ENCODE results near the gene NPHP4. TPM values are rescaled to one million over a fixed set of nuclear protein-coding genes. Genes with fewer than 3 reads are reported as not detected.

Gene NPHP4
- polyA plus RNA-seq, 4 donors, result 1.4 to 10.0 (median 2.8) TPM

DNA sequence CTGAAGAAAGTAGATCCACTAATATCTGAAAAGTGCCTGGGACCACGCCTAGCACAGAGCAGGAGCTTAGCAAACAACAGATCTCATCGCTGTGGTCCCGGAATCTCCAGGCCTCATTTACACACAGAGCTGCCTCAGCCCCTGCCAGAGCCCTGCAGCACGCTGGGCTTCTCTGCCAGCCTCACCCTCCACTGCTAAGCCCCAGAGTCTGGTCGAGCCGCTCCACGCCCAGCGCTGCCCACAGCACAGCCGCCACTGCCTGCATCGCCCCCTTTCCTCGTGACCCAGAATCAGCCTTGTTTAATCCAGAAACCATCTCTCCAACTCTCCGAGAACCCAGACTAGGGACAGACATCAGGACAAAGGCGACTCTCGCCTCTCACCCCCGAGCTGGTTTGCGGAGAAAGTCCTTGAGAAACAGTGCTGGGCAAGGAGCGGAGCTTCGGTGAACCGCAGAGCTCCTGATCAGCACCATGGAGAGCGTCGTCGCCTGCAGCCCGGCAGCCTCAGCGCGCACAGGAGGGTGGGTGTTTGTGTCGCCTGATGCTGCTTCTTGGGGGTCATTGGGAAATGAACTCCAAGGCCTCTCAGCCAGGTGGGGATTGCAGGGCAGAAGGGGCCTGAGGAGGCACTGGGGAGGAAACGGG, 145.1 kb downstream of the NPHP4 start:
- no peaks in the 10 kb centered on the region for H3K9me3 ChIP-seq (ENCODE audit: control insufficient read depth in 2 of 2, insufficient read depth in 1 of 2, low read depth in 1 of 2, low read length in 1 of 2)
- 30 to 37% (median 35%) methylated on average over 27 of the region's 27 CpGs for WGBS, 3 donors
- H3K4me3 ChIP-seq (ENCODE audit: low read depth in 1 of 3, low read length in 3 of 3), result no peak overlapping the region
- no peak overlapping the region for H3K27ac ChIP-seq (ENCODE audit: low read depth in 1 of 3, low read length in 2 of 3)
- no peaks in the 10 kb centered on the region for H3K27me3 ChIP-seq (ENCODE audit: control insufficient read depth in 3 of 3, insufficient read depth in 3 of 3, low read length in 3 of 3)
- H3K4me1 ChIP-seq (ENCODE audit: control insufficient read depth in 3 of 3, insufficient read depth in 2 of 3, low read depth in 1 of 3, low read length in 2 of 3), result no peaks in the 10 kb centered on the region
- FAIRE-seq (no peak), DNase-seq (peak in 1 of 2 donors; percentile 51)
- H3K36me3 ChIP-seq (ENCODE audit: control insufficient read depth in 3 of 3, insufficient read depth in 2 of 3, low read depth in 1 of 3, low read length in 3 of 3), result no peaks in the 10 kb centered on the region

DNA sequence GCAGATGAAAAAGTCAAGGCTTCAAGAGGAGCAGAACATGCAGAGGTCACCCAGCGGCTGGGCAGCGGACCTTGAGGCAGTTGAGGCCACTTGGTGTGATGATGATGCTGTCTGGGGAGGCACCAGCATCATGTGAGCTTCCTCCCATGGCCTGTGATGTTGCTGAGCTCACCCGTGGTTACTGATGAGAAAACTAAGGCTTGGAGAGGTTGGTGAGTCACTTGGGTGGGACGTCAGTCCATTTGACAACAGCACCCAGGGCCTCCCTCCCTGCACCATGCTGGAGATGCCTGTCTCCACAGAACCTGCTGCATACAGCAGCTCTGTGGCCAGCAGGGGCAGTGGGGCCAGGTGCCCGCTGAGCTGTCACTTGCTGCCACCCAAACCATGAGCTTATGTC, 146.8 kb downstream of the NPHP4 start:
- H3K27ac ChIP-seq (ENCODE audit: low read depth in 1 of 3, low read length in 2 of 3), result no peak overlapping the region
- H3K36me3 ChIP-seq (ENCODE audit: control insufficient read depth in 3 of 3, insufficient read depth in 2 of 3, low read depth in 1 of 3, low read length in 3 of 3), result no peaks in the 10 kb centered on the region
- H3K9me3 ChIP-seq (ENCODE audit: control insufficient read depth in 2 of 2, insufficient read depth in 1 of 2, low read depth in 1 of 2, low read length in 1 of 2), result no peaks in the 10 kb centered on the region
- no peak overlapping the region for H3K4me3 ChIP-seq (ENCODE audit: low read depth in 1 of 3, low read length in 3 of 3)
- DNase-seq (no peak), FAIRE-seq (no peak)
- peaks cover 0 to 2% (median 0%) of the 10 kb centered on the region in 3 donors for H3K27me3 ChIP-seq (ENCODE audit: control insufficient read depth in 3 of 3, insufficient read depth in 3 of 3, low read length in 3 of 3)
- no peaks in the 10 kb centered on the region for H3K4me1 ChIP-seq (ENCODE audit: control insufficient read depth in 3 of 3, insufficient read depth in 2 of 3, low read depth in 1 of 3, low read length in 2 of 3)
- WGBS, 3 donors, result 52 to 68% (median 60%) methylated on average over 5 of the region's 5 CpGs

DNA sequence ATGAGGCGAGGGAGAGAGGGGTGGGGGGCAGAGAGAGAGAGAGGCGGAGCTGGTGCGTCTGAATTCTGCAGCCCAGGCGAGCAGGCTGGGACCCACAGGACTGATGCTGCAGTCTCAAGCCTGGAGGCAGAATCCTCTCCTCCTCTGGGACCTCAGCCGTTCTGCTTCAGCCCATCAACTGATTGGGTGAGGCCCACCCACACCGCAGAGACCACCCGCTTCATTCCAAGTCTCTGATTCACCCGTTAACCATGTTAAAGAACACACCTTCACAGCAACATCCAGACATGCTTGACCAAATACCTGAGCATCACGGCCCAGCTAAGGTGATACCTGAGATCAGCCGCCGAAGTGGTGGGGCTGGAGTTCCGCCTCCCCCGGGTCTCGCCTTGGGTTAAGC, 147.8 kb downstream of the NPHP4 start:
- no peak overlapping the region for H3K4me3 ChIP-seq (ENCODE audit: low read depth in 1 of 3, low read length in 3 of 3)
- peaks cover 0 to 2% (median 0%) of the 10 kb centered on the region in 3 donors for H3K27me3 ChIP-seq (ENCODE audit: control insufficient read depth in 3 of 3, insufficient read depth in 3 of 3, low read length in 3 of 3)
- 76 to 85% (median 80%) methylated on average over 14 of the region's 14 CpGs for WGBS, 3 donors
- no peaks in the 10 kb centered on the region for H3K36me3 ChIP-seq (ENCODE audit: control insufficient read depth in 3 of 3, insufficient read depth in 2 of 3, low read depth in 1 of 3, low read length in 3 of 3)
- H3K27ac ChIP-seq (ENCODE audit: low read depth in 1 of 3, low read length in 2 of 3), result no peak overlapping the region
- no peaks in the 10 kb centered on the region for H3K9me3 ChIP-seq (ENCODE audit: control insufficient read depth in 2 of 2, insufficient read depth in 1 of 2, low read depth in 1 of 2, low read length in 1 of 2)
- DNase-seq (no peak), FAIRE-seq (no peak)
- no peaks in the 10 kb centered on the region for H3K4me1 ChIP-seq (ENCODE audit: control insufficient read depth in 3 of 3, insufficient read depth in 2 of 3, low read depth in 1 of 3, low read length in 2 of 3)

DNA sequence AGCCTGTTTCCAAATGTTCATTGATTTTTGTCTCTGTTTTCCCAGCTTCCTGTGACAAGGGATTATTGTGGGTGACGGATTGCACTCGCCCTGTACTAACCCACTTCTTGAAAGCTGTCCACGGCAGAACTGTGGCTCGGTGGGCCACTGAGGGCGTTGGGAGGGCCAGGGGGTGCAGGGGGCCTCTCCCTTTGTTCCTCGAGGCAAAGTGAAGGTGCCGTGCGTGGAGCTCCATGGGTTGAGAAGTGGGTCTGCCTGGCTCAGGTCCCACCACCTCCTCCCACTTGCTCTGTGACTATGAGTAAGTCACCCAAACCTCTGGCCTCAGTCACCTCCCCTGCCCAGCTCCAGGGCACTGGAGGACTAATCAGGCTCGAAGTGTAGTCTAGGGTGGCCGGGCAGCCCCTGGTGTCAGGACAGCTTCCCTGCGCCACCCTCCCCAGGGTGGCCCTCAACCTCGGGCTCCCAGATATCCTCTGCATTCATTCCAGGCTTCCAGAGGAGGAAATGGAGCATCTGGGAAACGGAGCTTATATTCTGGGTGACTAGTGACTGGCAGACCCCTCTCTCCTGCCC, 148.6 kb downstream of the NPHP4 start:
- H3K4me1 ChIP-seq (ENCODE audit: control insufficient read depth in 3 of 3, insufficient read depth in 2 of 3, low read depth in 1 of 3, low read length in 2 of 3), result no peaks in the 10 kb centered on the region
- no peaks in the 10 kb centered on the region for H3K9me3 ChIP-seq (ENCODE audit: control insufficient read depth in 2 of 2, insufficient read depth in 1 of 2, low read depth in 1 of 2, low read length in 1 of 2)
- H3K27me3 ChIP-seq (ENCODE audit: control insufficient read depth in 3 of 3, insufficient read depth in 3 of 3, low read length in 3 of 3), result peaks cover 0 to 2% (median 0%) of the 10 kb centered on the region in 3 donors
- no peaks in the 10 kb centered on the region for H3K36me3 ChIP-seq (ENCODE audit: control insufficient read depth in 3 of 3, insufficient read depth in 2 of 3, low read depth in 1 of 3, low read length in 3 of 3)
- no peak overlapping the region for H3K27ac ChIP-seq (ENCODE audit: low read depth in 1 of 3, low read length in 2 of 3)
- no peak for DNase-seq
- no peak overlapping the region for H3K4me3 ChIP-seq (ENCODE audit: low read depth in 1 of 3, low read length in 3 of 3)
- 37 to 60% (median 52%) methylated on average over 13 of the region's 13 CpGs for WGBS, 3 donors
- no peak for FAIRE-seq

DNA sequence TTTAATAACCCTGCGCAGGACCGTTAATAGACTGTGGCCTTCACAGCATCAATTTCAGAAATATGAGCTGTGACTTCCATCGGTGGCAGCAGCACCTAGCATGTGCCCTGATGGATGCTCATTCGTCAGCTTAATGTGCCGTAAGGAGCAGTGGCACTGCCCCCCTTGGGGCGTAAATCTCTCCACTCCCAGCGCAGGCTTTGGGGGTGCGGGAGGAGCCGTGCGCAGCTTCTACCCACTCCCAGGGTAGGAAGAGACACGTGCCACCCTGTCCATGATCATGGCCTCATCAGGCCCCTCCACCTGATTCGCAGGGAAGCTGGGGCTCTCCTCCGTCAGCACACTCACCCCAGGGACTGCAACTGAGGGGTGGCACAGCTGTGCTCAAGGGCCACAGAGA, 149.5 kb downstream of the NPHP4 start:
- 80 to 84% (median 81%) methylated on average over 13 of the region's 13 CpGs for WGBS, 3 donors
- Histone ChIP-seq H3K36me3 (ENCODE audit: control insufficient read depth in 3 of 3, insufficient read depth in 2 of 3, low read depth in 1 of 3, low read length in 3 of 3) (no peaks in the 10 kb centered on the region), H3K27ac (ENCODE audit: low read depth in 1 of 3, low read length in 2 of 3) (no peak overlapping the region), H3K27me3 (ENCODE audit: control insufficient read depth in 3 of 3, insufficient read depth in 3 of 3, low read length in 3 of 3) (peaks cover 0 to 2% (median 0%) of the 10 kb centered on the region in 3 donors), H3K4me1 (ENCODE audit: control insufficient read depth in 3 of 3, insufficient read depth in 2 of 3, low read depth in 1 of 3, low read length in 2 of 3) (no peaks in the 10 kb centered on the region), H3K9me3 (ENCODE audit: control insufficient read depth in 2 of 2, insufficient read depth in 1 of 2, low read depth in 1 of 2, low read length in 1 of 2) (no peaks in the 10 kb centered on the region), H3K4me3 (ENCODE audit: low read depth in 1 of 3, low read length in 3 of 3) (no peak overlapping the region)
- no peak for FAIRE-seq
- no peak for DNase-seq

DNA sequence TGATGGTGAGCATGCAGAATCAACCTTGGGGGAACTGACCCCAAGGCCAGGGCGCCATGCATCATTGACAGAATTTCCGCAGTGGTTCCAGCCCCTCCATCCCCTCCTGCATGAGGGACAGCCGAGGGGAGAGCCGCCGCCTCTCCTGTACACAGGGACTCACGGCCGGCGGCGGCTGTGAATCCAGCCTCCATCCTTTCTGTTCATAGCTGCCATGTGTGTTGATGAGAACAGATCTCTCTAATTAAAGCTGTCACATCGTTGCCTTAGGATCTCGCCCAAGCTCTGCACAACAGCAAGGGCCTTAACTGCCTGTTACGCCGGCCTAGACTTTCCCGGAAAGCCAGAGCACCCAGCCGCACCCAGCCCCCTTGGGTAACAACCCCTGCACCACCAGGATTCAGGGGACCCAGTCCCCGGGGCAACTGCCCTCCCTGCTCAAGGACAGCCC, 151.6 kb downstream of the NPHP4 start:
- Histone ChIP-seq H3K36me3 (ENCODE audit: control insufficient read depth in 3 of 3, insufficient read depth in 2 of 3, low read depth in 1 of 3, low read length in 3 of 3) (no peaks in the 10 kb centered on the region), H3K27ac (ENCODE audit: low read depth in 1 of 3, low read length in 2 of 3) (no peak overlapping the region), H3K27me3 (ENCODE audit: control insufficient read depth in 3 of 3, insufficient read depth in 3 of 3, low read length in 3 of 3) (peaks cover 0 to 2% (median 0%) of the 10 kb centered on the region in 3 donors), H3K9me3 (ENCODE audit: control insufficient read depth in 2 of 2, insufficient read depth in 1 of 2, low read depth in 1 of 2, low read length in 1 of 2) (no peaks in the 10 kb centered on the region), H3K4me1 (ENCODE audit: control insufficient read depth in 3 of 3, insufficient read depth in 2 of 3, low read depth in 1 of 3, low read length in 2 of 3) (no peaks in the 10 kb centered on the region), H3K4me3 (ENCODE audit: low read depth in 1 of 3, low read length in 3 of 3) (no peak overlapping the region)
- FAIRE-seq, result no peak
- DNase-seq, result no peak
- 80 to 84% (median 83%) methylated on average over 15 to 16 of the region's 16 CpGs for WGBS, 3 donors

DNA sequence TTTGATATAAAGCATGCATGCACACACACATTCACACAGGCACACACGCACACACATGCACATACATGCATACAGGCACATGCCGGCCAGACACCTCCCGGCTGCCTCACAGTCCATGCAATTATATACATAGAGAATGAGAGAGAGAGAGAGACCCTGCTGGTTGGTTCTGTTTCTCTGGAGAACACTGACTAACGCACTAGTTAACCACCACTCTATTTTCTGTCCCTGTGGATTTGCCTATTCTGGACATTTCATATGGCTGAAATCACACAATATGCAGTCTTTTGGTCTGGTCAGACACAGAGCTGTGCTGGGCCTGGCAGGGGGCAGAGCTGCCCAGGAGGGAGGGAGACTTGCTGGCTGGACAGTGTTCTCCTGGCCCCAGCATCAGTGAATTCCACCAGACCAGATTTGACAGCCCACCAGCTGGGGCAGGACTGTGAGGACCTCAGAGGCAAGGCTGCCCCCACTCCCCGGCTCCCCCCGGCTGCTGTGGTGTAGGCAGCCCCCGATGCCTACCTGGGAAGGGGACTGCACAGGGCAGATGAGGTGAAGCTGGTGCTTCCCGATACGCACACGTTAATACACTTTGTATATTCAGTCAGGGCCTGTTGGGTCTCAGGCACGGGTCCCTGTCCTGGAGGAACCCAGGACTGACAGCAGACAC, 152.2 kb downstream of the NPHP4 start:
- Histone ChIP-seq H3K4me3 (ENCODE audit: low read depth in 1 of 3, low read length in 3 of 3) (no peak overlapping the region), H3K4me1 (ENCODE audit: control insufficient read depth in 3 of 3, insufficient read depth in 2 of 3, low read depth in 1 of 3, low read length in 2 of 3) (no peaks in the 10 kb centered on the region), H3K27me3 (ENCODE audit: control insufficient read depth in 3 of 3, insufficient read depth in 3 of 3, low read length in 3 of 3) (peaks cover 0 to 2% (median 0%) of the 10 kb centered on the region in 3 donors), H3K27ac (ENCODE audit: low read depth in 1 of 3, low read length in 2 of 3) (no peak overlapping the region), H3K9me3 (ENCODE audit: control insufficient read depth in 2 of 2, insufficient read depth in 1 of 2, low read depth in 1 of 2, low read length in 1 of 2) (no peaks in the 10 kb centered on the region), H3K36me3 (ENCODE audit: control insufficient read depth in 3 of 3, insufficient read depth in 2 of 3, low read depth in 1 of 3, low read length in 3 of 3) (no peaks in the 10 kb centered on the region)
- 76 to 84% (median 80%) methylated on average over 11 of the region's 11 CpGs for WGBS, 3 donors
- FAIRE-seq, result no peak
- DNase-seq, result no peak

DNA sequence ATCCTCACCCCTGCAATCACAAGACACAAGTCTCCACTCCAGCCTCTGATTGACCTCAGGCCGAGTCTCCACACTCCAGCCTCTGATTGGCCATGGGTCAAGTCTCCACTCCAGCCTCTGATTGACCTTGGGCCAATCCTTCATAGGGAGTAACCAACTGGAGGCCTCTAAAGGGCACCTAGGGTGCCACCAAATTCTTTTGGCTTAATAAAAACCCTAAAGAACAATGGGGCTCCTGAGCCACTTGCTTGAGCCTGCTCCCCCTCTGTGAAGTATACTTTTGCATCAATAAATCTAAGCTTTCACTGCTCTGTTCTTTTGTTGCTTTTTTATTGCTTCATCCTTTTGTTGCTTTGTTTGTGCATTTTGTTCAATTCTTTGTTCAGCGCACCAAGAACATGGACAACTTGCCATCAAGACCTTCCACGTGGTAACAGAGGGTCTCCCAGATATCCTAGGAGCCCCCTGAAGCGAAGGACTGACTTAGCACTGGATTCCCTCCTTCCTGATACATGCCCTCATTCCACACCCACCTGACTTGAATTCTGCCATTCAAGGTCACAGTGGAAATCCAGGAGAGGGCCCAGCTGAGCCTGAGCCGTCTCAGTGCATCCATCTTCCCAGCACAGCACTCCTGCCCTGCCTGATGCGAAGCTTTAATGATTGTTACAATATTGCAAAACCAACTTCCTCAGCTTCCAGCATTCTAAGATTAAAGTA, 152.9 kb downstream of the NPHP4 start:
- Histone ChIP-seq H3K9me3 (ENCODE audit: control insufficient read depth in 2 of 2, insufficient read depth in 1 of 2, low read depth in 1 of 2, low read length in 1 of 2) (no peaks in the 10 kb centered on the region), H3K4me1 (ENCODE audit: control insufficient read depth in 3 of 3, insufficient read depth in 2 of 3, low read depth in 1 of 3, low read length in 2 of 3) (no peaks in the 10 kb centered on the region), H3K4me3 (ENCODE audit: low read depth in 1 of 3, low read length in 3 of 3) (no peak overlapping the region), H3K36me3 (ENCODE audit: control insufficient read depth in 3 of 3, insufficient read depth in 2 of 3, low read depth in 1 of 3, low read length in 3 of 3) (no peaks in the 10 kb centered on the region), H3K27me3 (ENCODE audit: control insufficient read depth in 3 of 3, insufficient read depth in 3 of 3, low read length in 3 of 3) (peaks cover 0 to 2% (median 0%) of the 10 kb centered on the region in 3 donors), H3K27ac (ENCODE audit: low read depth in 1 of 3, low read length in 2 of 3) (no peak overlapping the region)
- no peak for FAIRE-seq
- no peak for DNase-seq
- 62 to 75% (median 71%) methylated on average over 6 of the region's 6 CpGs for WGBS, 3 donors

Measured in small intestine (tissue), 7 donors.